Parathyroid adenoma (tissue), 2 donors: ENCODE measurements around the gene PRKCH.
A peak's percentile ranks its signal among the peaks of the same experiment; 100 is the strongest.

Experiments
- H2AFZ ChIP-seq: fragments of 300-600 bp; sonication (generic); one replicate; pipeline ENCODE4 v1.7.0; 2017; ENCODE audit warnings: antibody characterized with exemption, mild to moderate bottlenecking
- H3K27ac ChIP-seq: fragments of 300-600 bp; sonication (generic); one replicate; pipeline ENCODE4 v1.7.0; 2017
- H3K27me3 ChIP-seq: fragments of 300-600 bp; sonication (generic); one replicate; pipeline ENCODE4 v1.7.0; 2017; ENCODE audit warnings: low read length; ENCODE audit not compliant: control insufficient read depth, insufficient read depth
- H3K36me3 ChIP-seq: fragments of 300-600 bp; sonication (generic); one replicate; pipeline ENCODE4 v1.7.0; 2017; ENCODE audit warnings: low read length; ENCODE audit not compliant: control insufficient read depth, insufficient read depth
- H3K4me1 ChIP-seq: fragments of 300-600 bp; sonication (generic); one replicate; pipeline ENCODE4 v1.7.0; 2017; ENCODE audit warnings: control low read depth
- H3K4me2 ChIP-seq: fragments of 300-600 bp; sonication (generic); one replicate; pipeline ENCODE4 v1.7.0; 2017; ENCODE audit warnings: low read length
- H3K4me3 ChIP-seq: fragments of 300-600 bp; sonication (generic); one replicate; pipeline ENCODE4 v1.7.0; 2017; ENCODE audit warnings: low read depth, low read length
- H3K79me2 ChIP-seq: fragments of 300-600 bp; sonication (generic); one replicate; pipeline ENCODE4 v1.7.0; 2017; ENCODE audit warnings: control low read depth
- H3K9ac ChIP-seq: fragments of 300-600 bp; sonication (generic); one replicate; pipeline ENCODE4 v1.7.0; 2017; ENCODE audit warnings: mild to moderate bottlenecking
- H3K9me3 ChIP-seq: fragments of 300-600 bp; sonication (generic); one replicate; pipeline ENCODE4 v1.7.0; 2017; ENCODE audit warnings: low read length; ENCODE audit not compliant: control insufficient read depth
- TF ChIP-seq, protein P1 (sequence below): fragments of 300-600 bp; sonication (generic); IDR thresholded peaks from one replicate; pipeline ENCODE4 v1.7.0; 2017; ENCODE audit warnings: antibody characterized with exemption, mild to moderate bottlenecking
- donor health status: primary hyperparathyroidism.

PRKCH gene

DNA sequence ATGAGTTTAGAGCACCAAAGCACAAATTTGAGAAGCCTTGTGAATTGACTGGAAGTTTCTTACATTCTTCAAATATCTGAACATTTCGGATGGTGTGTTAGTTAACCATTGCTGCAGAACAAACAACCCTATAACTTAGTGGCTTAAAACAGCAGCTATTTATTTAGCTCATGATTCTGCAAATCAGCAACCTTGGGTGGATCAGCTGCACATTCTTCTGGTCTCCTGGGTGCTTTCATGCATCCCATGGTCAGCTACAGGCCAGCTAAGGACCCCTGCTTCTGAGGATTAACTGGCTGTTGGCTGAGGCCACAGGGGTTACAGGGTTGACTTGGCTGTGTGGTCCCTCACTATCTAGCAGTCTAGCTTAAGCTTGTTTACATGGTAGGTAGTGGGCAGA, 260.0 kb downstream of the PRKCH start:
- H3K4me1 ChIP-seq = no peaks in the 10 kb centered on the region
- H2AFZ ChIP-seq = no peak overlapping the region
- no peak overlapping the region for H3K4me3 ChIP-seq
- no peak overlapping the region for H3K27ac ChIP-seq
- TF ChIP-seq, protein P1, sequence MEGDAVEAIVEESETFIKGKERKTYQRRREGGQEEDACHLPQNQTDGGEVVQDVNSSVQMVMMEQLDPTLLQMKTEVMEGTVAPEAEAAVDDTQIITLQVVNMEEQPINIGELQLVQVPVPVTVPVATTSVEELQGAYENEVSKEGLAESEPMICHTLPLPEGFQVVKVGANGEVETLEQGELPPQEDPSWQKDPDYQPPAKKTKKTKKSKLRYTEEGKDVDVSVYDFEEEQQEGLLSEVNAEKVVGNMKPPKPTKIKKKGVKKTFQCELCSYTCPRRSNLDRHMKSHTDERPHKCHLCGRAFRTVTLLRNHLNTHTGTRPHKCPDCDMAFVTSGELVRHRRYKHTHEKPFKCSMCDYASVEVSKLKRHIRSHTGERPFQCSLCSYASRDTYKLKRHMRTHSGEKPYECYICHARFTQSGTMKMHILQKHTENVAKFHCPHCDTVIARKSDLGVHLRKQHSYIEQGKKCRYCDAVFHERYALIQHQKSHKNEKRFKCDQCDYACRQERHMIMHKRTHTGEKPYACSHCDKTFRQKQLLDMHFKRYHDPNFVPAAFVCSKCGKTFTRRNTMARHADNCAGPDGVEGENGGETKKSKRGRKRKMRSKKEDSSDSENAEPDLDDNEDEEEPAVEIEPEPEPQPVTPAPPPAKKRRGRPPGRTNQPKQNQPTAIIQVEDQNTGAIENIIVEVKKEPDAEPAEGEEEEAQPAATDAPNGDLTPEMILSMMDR = no peak
- H3K36me3 ChIP-seq = no peaks in the 10 kb centered on the region
- H3K79me2 ChIP-seq = no peaks in the 10 kb centered on the region
- no peaks in the 10 kb centered on the region for H3K27me3 ChIP-seq
- no peak overlapping the region for H3K4me2 ChIP-seq
- H3K9me3 ChIP-seq = no peaks in the 10 kb centered on the region
- H3K9ac ChIP-seq = no peak overlapping the region

DNA sequence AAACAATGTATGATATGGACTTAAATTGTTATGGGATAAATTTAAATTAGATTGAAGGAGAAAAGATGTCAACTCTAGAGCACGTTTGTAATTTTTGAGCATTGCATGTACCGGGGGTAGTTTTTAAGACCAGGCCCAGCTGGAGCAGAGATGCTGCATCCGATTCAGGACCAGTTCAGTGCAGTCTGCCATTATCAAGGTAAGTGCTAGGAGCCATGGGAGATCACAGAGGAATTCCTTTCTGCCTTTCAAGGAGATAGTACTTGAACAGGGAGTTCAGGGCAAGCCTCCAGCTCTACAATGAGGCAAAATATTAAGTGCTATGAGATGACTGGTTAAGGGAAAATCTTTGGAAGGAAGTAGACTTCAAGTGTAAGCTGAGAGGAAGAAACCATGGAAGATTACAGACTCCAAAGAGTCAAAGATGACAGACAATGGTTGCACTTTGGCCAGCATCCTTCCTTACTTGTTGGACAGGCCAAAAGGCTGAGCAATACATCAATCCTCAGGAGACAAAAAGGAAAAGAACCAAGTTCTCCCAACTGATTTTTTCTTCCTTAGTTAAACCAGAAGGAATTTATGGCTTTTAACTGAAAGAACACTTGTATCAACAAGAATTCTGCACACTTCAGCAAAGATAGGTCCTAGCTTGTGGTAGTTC, 260.7 kb downstream of the PRKCH start:
- H2AFZ ChIP-seq = no peak overlapping the region
- H3K27ac ChIP-seq = peak overlapping the region; percentile 11
- TF ChIP-seq, protein P1 = no peak
- no peak overlapping the region for H3K4me3 ChIP-seq
- no peaks in the 10 kb centered on the region for H3K27me3 ChIP-seq
- H3K36me3 ChIP-seq = no peaks in the 10 kb centered on the region
- H3K9ac ChIP-seq = no peak overlapping the region
- no peaks in the 10 kb centered on the region for H3K4me1 ChIP-seq
- H3K9me3 ChIP-seq = no peaks in the 10 kb centered on the region
- H3K4me2 ChIP-seq = no peak overlapping the region
- H3K79me2 ChIP-seq = no peaks in the 10 kb centered on the region

DNA sequence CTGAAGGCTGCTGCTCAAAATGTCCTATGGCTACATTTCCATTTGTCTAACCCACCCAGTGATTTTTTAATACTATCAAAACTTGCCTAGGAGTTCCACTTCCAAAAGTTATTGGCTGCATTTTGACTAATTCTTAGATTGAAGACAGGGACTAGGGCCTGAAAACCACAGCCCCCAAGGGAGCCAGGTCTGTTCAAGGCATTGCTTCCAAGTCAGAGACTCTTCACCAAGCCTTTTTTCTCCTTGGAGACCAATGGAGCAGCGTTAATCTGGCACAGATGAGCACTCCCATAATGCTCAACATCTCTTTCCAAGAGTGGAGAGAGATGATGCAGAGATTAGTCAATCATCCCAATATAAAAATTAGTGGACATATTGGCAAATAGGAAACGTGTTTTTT, 261.4 kb downstream of the PRKCH start:
- no peak overlapping the region for H3K9ac ChIP-seq
- no peaks in the 10 kb centered on the region for H3K36me3 ChIP-seq
- no peak overlapping the region for H3K4me3 ChIP-seq
- no peaks in the 10 kb centered on the region for H3K27me3 ChIP-seq
- no peaks in the 10 kb centered on the region for H3K9me3 ChIP-seq
- H3K79me2 ChIP-seq = no peaks in the 10 kb centered on the region
- no peak overlapping the region for H2AFZ ChIP-seq
- no peaks in the 10 kb centered on the region for H3K4me1 ChIP-seq
- TF ChIP-seq, protein P1 = no peak
- peak overlapping the region; percentile 11 for H3K27ac ChIP-seq
- H3K4me2 ChIP-seq = no peak overlapping the region

DNA sequence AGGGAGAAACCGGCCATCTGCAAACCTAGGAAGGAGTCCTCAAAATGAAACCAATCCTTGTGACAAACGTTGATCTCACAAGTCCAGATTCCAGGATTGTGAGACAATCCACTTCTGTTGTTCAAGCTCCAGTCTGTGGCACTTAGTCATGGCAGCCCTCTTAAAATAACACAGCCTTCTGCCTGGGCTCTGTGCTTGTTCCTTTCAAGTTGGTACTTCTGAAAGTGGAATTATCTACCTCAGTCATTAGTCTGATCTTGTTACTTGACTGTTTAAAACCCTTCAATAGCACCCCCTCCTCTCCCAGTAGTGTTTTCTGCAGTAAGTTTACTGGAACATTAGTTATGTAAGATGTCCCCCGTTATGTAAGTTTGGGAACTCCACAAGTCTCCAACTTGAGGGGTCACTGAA, 263.0 kb downstream of the PRKCH start:
- Histone ChIP-seq H3K9me3 (no peaks in the 10 kb centered on the region), H3K79me2 (no peaks in the 10 kb centered on the region), H3K36me3 (no peaks in the 10 kb centered on the region), H2AFZ (no peak overlapping the region), H3K4me1 (no peaks in the 10 kb centered on the region), H3K4me2 (no peak overlapping the region), H3K27me3 (no peaks in the 10 kb centered on the region), H3K27ac (no peak overlapping the region), H3K9ac (no peak overlapping the region), H3K4me3 (no peak overlapping the region)
- TF ChIP-seq, protein P1 = no peak
